ENCODE data around the gene ZNF280A. TPM values are rescaled to one million over a fixed set of nuclear protein-coding genes. Genes with fewer than 3 reads are reported as not detected.
A peak's percentile ranks its signal among the peaks of the same experiment; 100 is the strongest.

ZNF280A gene
- polyA plus RNA-seq, 1 donor = not detected

DNA sequence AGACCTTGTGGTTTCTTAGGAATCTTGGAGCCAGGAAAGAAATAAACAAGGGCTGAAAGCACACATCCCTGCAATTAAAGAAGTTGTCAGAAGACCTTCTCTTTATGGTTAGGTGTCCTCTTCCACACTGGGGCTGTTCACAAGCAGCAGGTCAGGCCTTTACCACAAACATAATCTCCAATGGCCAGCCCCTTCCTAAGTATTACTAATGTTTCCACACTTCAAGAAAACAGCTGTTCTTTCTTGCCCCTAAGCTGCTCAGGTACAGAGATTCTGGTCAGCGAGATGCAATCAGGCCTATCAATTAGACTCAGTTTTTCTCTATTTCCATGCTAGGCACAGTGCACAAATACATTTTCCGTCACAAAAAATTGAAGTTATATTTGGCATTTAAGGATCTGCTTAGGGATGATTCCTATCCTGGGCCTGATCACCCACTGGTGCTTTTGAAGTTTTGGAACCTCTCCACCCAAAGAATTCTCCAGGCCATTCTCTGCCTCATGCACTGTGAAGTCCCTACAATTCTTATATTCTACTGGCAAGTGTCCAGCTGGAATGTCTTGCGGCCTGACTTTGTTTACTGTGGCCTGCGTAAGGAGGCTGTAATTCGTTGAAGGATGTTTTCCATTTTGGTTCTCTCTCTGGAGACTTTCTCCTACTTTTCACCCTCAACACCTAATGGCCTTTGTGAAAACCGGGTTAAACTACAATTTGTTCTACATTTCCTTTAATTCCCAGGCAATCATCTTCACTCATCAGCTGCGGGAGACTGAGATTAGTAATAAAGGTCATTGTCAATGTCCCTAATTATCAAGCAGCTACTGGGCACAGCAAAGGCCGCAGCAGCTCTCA lies 33.9 kb upstream of the ZNF280A start:
- WGBS (ENCODE audit: insufficient coverage, low lambda C conversion rate) = 40% methylated on average over 1 of the region's 8 CpGs
- Histone ChIP-seq H3K4me3 (ENCODE audit: low read length) (no peak overlapping the region), H3K27me3 (ENCODE audit: control insufficient read depth, insufficient read depth, low read length) (peaks cover under 1% of the 10 kb centered on the region), H3K9me3 (ENCODE audit: control insufficient read depth, low read depth, low read length) (no peaks in the 10 kb centered on the region), H3K27ac (ENCODE audit: low read length) (no peak overlapping the region), H3K4me1 (ENCODE audit: control insufficient read depth, insufficient read depth, low read length) (no peaks in the 10 kb centered on the region), H3K36me3 (ENCODE audit: control insufficient read depth, insufficient read depth, low read length) (no peaks in the 10 kb centered on the region)
- DNase-seq = no peak

DNA sequence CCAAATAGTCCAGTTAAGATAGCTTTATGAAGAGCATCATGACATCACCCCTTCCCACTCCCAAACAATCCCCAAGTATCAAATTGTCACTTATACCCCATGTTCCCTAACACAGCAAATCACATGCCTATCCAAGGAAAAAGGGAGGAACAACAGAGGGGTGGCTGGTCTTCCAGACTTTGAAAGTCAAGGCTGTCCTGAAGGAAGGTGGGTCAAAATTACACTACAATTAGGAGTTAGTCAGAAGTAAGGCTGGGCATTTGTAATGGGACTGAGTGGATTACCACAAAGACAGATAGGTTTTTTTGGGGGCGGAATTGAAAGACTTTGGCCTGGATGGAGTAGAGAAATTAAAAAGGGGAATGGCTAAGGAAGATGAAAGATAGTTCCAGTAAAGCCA lies 33.1 kb upstream of the ZNF280A start:
- WGBS (ENCODE audit: insufficient coverage, low lambda C conversion rate) = 80% methylated on average over 1 of the region's 1 CpG
- DNase-seq = no peak

DNA sequence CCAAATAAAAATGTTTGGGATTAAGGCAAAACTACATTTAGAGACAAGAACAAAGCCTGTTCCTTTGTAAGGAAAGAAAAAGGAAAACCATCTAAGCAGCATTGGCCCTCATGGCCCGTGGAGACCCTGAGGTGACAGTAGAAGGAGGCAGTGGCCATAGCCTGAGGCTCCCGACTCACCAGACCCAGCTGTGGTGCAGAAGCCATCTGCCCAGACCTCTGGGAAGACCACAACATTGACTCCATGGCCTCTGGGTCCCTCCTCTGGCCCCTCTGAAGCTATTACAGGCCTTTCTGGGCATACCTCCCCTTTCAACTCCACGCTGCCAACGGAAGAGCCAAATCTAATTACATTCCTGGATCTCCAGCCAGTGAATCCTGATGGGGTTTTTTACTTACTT lies 32.6 kb upstream of the ZNF280A start:
- Histone ChIP-seq H3K9me3 (ENCODE audit: control insufficient read depth, low read depth, low read length) (no peaks in the 10 kb centered on the region), H3K27me3 (ENCODE audit: control insufficient read depth, insufficient read depth, low read length) (peaks cover 8% of the 10 kb centered on the region), H3K4me1 (ENCODE audit: control insufficient read depth, insufficient read depth, low read length) (no peaks in the 10 kb centered on the region), H3K4me3 (ENCODE audit: low read length) (no peak overlapping the region), H3K36me3 (ENCODE audit: control insufficient read depth, insufficient read depth, low read length) (no peaks in the 10 kb centered on the region), H3K27ac (ENCODE audit: low read length) (no peak overlapping the region)
- WGBS (ENCODE audit: insufficient coverage, low lambda C conversion rate) = no CpG with 5 or more reads among the region's 4 CpGs
- no peak for DNase-seq

More for the DNA sequence above, 33.1 kb upstream of the ZNF280A start:
- H3K4me3 ChIP-seq (ENCODE audit: low read length) = no peak overlapping the region
- no peak overlapping the region for H3K27ac ChIP-seq (ENCODE audit: low read length)
- no peaks in the 10 kb centered on the region for H3K36me3 ChIP-seq (ENCODE audit: control insufficient read depth, insufficient read depth, low read length)
- H3K27me3 ChIP-seq (ENCODE audit: control insufficient read depth, insufficient read depth, low read length) = peaks cover 8% of the 10 kb centered on the region
- no peaks in the 10 kb centered on the region for H3K4me1 ChIP-seq (ENCODE audit: control insufficient read depth, insufficient read depth, low read length)
- no peaks in the 10 kb centered on the region for H3K9me3 ChIP-seq (ENCODE audit: control insufficient read depth, low read depth, low read length)

DNA sequence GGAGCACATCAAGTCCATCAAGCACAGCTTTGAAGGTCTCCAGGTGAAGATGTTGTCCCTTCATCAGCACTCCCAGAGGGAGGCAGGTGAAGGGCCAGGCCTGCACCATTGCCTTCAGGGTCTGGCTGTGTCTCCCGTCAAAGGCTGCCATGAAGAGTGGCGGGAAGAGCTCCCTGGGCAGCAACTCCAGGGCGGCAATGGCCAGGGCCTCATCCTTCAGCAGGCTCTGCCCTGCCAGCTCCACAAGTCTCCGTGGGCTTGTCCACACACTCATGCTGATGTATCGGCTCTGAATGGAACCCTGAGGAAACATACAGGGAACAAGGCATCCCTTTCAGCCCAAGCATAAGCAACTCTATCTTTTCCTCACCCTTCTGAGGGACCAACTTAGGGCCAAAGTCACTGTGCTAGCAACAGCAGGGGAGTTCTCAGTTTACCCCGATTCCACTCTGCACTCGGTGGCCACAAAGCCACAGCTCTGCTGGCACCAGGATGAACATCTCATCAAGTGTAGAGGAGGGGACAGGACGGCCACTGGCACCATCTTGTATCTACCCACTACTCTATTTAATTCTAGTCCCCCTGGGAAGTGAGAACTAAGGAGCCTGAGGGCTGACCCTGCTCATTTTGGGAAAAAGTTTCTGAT lies 30.8 kb upstream of the ZNF280A start:
- Histone ChIP-seq H3K9me3 (ENCODE audit: control insufficient read depth, low read depth, low read length) (no peaks in the 10 kb centered on the region), H3K4me3 (ENCODE audit: low read length) (no peak overlapping the region), H3K27me3 (ENCODE audit: control insufficient read depth, insufficient read depth, low read length) (peaks cover 8% of the 10 kb centered on the region), H3K4me1 (ENCODE audit: control insufficient read depth, insufficient read depth, low read length) (no peaks in the 10 kb centered on the region), H3K27ac (ENCODE audit: low read length) (no peak overlapping the region), H3K36me3 (ENCODE audit: control insufficient read depth, insufficient read depth, low read length) (no peaks in the 10 kb centered on the region)
- no peak for DNase-seq
- no CpG with 5 or more reads among the region's 8 CpGs for WGBS (ENCODE audit: insufficient coverage, low lambda C conversion rate)

DNA sequence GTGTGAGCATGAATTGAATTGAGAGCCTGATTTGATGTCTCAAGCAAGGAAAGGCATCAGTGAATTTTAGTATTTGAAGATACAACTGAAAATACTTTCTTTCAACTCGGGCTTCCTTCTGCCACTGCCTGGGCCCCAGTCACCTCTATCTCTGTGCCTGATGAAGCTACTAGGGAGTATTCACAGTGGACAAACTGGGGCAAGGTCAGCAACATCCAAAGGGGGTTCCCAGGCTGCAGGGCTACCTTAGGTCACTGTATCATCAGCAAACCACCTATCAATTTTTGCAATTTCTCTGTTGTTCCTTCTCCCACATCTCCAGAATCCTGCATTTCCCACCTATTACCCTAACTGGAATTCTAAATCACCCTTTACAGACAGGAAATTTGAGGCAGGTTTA lies 28.8 kb upstream of the ZNF280A start:
- no CpG with 5 or more reads among the region's 1 CpG for WGBS (ENCODE audit: insufficient coverage, low lambda C conversion rate)
- Histone ChIP-seq H3K36me3 (ENCODE audit: control insufficient read depth, insufficient read depth, low read length) (no peaks in the 10 kb centered on the region), H3K9me3 (ENCODE audit: control insufficient read depth, low read depth, low read length) (no peaks in the 10 kb centered on the region), H3K4me1 (ENCODE audit: control insufficient read depth, insufficient read depth, low read length) (no peaks in the 10 kb centered on the region), H3K4me3 (ENCODE audit: low read length) (no peak overlapping the region), H3K27ac (ENCODE audit: low read length) (no peak overlapping the region), H3K27me3 (ENCODE audit: control insufficient read depth, insufficient read depth, low read length) (peaks cover 8% of the 10 kb centered on the region)
- no peak for DNase-seq

DNA sequence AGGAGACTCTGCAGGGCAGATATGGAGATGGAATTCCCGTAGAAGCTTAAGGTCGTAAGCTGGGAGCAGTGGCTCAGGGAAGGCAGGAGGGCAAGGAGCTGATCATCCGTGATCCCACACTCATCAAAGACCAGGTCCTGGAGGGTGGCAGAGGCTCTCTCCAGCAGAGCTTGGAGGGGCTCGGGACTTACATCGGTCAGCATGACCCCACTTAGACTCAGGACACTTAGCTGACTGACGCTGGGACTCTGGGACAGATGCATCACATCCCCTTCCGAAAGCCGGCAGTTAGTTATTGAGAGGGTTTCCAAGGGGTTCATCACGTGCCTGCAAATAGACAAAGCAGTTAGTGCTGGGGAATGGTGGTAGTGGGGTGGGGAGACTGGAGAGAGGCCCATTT lies 28.2 kb upstream of the ZNF280A start:
- no peak overlapping the region for H3K4me3 ChIP-seq (ENCODE audit: low read length)
- no peak overlapping the region for H3K27ac ChIP-seq (ENCODE audit: low read length)
- H3K27me3 ChIP-seq (ENCODE audit: control insufficient read depth, insufficient read depth, low read length) = peaks cover 8% of the 10 kb centered on the region
- no peaks in the 10 kb centered on the region for H3K4me1 ChIP-seq (ENCODE audit: control insufficient read depth, insufficient read depth, low read length)
- no peaks in the 10 kb centered on the region for H3K36me3 ChIP-seq (ENCODE audit: control insufficient read depth, insufficient read depth, low read length)
- WGBS (ENCODE audit: insufficient coverage, low lambda C conversion rate) = no CpG with 5 or more reads among the region's 9 CpGs
- no peak for DNase-seq
- H3K9me3 ChIP-seq (ENCODE audit: control insufficient read depth, low read depth, low read length) = no peaks in the 10 kb centered on the region

DNA sequence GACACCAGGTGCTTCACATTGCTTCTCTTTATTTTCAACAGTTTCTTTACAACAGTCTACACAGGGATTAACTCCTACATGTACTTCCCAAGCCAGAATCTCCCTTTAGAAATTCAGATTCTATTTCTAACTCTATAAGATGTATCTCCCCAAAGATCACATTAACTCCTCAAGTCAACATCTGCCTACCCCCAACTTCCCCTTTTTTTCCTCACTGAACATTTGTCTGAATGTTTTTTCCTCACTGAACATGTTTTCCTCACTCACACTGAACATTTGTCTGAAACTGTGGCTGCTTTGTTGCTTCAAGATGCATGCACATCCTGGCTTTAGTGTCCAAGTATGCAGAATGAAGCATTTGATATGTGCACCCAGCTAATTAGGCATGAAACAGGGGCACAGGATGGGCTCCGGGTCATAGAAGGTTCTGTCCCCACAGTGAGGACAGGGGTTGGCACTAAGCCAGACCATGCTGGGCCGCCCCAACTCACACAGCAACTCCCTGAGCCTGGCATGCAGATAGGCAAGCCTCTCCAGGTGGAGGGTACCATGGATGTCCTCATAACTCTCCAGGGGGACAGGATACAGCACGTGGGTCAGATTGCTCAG lies 27.7 kb upstream of the ZNF280A start:
- DNase-seq = no peak
- no CpG with 5 or more reads among the region's 3 CpGs for WGBS (ENCODE audit: insufficient coverage, low lambda C conversion rate)
- H3K4me3 ChIP-seq (ENCODE audit: low read length) = no peak overlapping the region
- peaks cover 8% of the 10 kb centered on the region for H3K27me3 ChIP-seq (ENCODE audit: control insufficient read depth, insufficient read depth, low read length)
- H3K9me3 ChIP-seq (ENCODE audit: control insufficient read depth, low read depth, low read length) = no peaks in the 10 kb centered on the region
- no peaks in the 10 kb centered on the region for H3K4me1 ChIP-seq (ENCODE audit: control insufficient read depth, insufficient read depth, low read length)
- no peak overlapping the region for H3K27ac ChIP-seq (ENCODE audit: low read length)
- H3K36me3 ChIP-seq (ENCODE audit: control insufficient read depth, insufficient read depth, low read length) = no peaks in the 10 kb centered on the region

DNA sequence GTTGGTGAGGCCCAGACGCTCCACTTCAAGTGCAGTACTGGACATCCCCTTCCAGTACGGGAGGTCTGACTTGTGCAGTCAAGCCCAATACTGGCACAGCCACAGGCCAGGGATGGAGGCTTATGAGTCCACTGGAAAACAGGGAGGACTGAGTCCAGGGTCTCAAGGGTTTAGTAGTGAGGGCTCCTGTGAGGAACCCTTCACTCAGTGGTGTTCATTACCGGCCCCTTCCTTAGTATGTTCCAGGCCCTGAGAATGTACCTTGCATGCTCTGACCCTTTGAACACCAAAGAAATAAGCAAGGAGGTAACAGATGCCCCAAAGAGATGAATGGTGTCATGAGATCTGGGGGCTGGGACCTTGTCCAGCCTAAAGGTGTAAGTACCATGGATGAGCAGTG lies 27.2 kb upstream of the ZNF280A start:
- no peak for DNase-seq
- Histone ChIP-seq H3K9me3 (ENCODE audit: control insufficient read depth, low read depth, low read length) (no peaks in the 10 kb centered on the region), H3K27ac (ENCODE audit: low read length) (no peak overlapping the region), H3K27me3 (ENCODE audit: control insufficient read depth, insufficient read depth, low read length) (peaks cover 8% of the 10 kb centered on the region), H3K36me3 (ENCODE audit: control insufficient read depth, insufficient read depth, low read length) (no peaks in the 10 kb centered on the region), H3K4me1 (ENCODE audit: control insufficient read depth, insufficient read depth, low read length) (no peaks in the 10 kb centered on the region), H3K4me3 (ENCODE audit: low read length) (no peak overlapping the region)
- WGBS (ENCODE audit: insufficient coverage, low lambda C conversion rate) = no CpG with 5 or more reads among the region's 3 CpGs

DNA sequence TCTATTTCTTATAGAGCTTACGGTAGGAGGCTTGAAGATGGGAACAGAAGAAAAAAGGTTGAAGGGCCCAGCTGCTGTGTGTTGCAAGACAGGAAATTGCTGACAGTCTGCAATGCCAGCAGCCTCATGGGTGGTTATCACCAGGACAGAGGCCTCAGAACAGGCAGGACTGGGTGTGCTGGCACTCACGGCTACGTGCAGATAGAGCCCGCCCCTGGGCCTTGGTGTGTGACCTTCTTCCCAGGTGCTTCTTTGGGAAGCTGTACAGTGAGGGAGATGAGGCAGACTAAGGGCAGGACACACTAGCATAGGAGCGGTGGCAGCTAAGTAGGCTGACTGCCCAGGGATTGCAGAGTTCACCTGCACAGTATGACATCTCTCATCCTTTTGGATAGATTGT lies 26.4 kb upstream of the ZNF280A start:
- DNase-seq = peak in 1 of 2 donors; percentile 17
- Histone ChIP-seq H3K4me3 (ENCODE audit: low read length) (no peak overlapping the region), H3K27me3 (ENCODE audit: control insufficient read depth, insufficient read depth, low read length) (peaks cover 8% of the 10 kb centered on the region), H3K27ac (ENCODE audit: low read length) (no peak overlapping the region), H3K9me3 (ENCODE audit: control insufficient read depth, low read depth, low read length) (no peaks in the 10 kb centered on the region), H3K4me1 (ENCODE audit: control insufficient read depth, insufficient read depth, low read length) (no peaks in the 10 kb centered on the region), H3K36me3 (ENCODE audit: control insufficient read depth, insufficient read depth, low read length) (no peaks in the 10 kb centered on the region)
- no CpG with 5 or more reads among the region's 5 CpGs for WGBS (ENCODE audit: insufficient coverage, low lambda C conversion rate)

DNA sequence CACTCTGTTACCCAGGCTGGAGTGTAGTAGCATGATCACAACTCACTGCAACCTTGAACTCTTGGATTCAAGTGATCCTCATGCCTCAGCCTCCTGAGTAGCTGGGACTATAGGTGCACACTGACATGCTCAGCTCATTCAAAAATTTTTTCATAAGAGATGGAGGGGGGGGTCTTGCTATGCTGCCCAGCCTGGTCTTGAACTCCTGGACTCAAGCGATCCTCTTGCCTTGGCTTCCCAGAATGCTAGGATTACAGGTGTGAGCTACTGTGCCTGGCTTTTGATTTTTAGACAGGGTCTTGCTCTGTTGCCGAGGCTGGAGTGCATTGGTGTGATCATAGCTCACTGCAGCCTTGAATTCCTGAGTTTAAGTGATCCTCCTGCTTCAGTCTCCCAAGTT lies 25.0 kb upstream of the ZNF280A start:
- no peak overlapping the region for H3K27ac ChIP-seq (ENCODE audit: low read length)
- H3K9me3 ChIP-seq (ENCODE audit: control insufficient read depth, low read depth, low read length) = no peaks in the 10 kb centered on the region
- H3K4me1 ChIP-seq (ENCODE audit: control insufficient read depth, insufficient read depth, low read length) = no peaks in the 10 kb centered on the region
- H3K36me3 ChIP-seq (ENCODE audit: control insufficient read depth, insufficient read depth, low read length) = no peaks in the 10 kb centered on the region
- WGBS (ENCODE audit: insufficient coverage, low lambda C conversion rate) = 100% methylated on average over 1 of the region's 2 CpGs
- DNase-seq = no peak
- H3K4me3 ChIP-seq (ENCODE audit: low read length) = no peak overlapping the region
- H3K27me3 ChIP-seq (ENCODE audit: control insufficient read depth, insufficient read depth, low read length) = peaks cover 8% of the 10 kb centered on the region
